ENCODE data around the gene TEX28. TPM values are rescaled to one million over a fixed set of nuclear protein-coding genes. Genes with fewer than 3 reads are reported as not detected.
"Not testable (repeated sequence)": the region's sequence is repeated elsewhere in the genome, so short reads cannot be mapped to it uniquely, and the experiment has no call there.

TEX28 gene
- total RNA-seq, 1 donor from 2014 or later: not detected

GRCh38 chrX:154302998-154303397 is 8.1 kb upstream of the TEX28 start:
- not testable (repeated sequence) for H3K9ac ChIP-seq (ENCODE audit: low read depth in 1 of 3, low read length in 3 of 3); H3K9me3 ChIP-seq (ENCODE audit: control insufficient read depth in 3 of 3, low read length in 3 of 3); H3K4me1 ChIP-seq (ENCODE audit: control insufficient read depth in 3 of 3, insufficient read depth in 3 of 3, low read length in 3 of 3); H3K27ac ChIP-seq (ENCODE audit: low read depth, low read length); H3K36me3 ChIP-seq (ENCODE audit: control insufficient read depth in 3 of 3, insufficient read depth in 3 of 3, low read length in 3 of 3); H3K4me3 ChIP-seq (ENCODE audit: low read length in 3 of 3)
- peaks cover 0 to 12% (median 0%) of the 10 kb centered on the region in 3 donors for H3K27me3 ChIP-seq (ENCODE audit: control insufficient read depth in 3 of 3, insufficient read depth in 3 of 3, low read length in 3 of 3)

GRCh38 chrX:154300816-154301215 is 5.9 kb upstream of the TEX28 start:
- no peak overlapping the region for H3K4me3 ChIP-seq (ENCODE audit: low read length in 3 of 3)
- no peaks in the 10 kb centered on the region for H3K4me1 ChIP-seq (ENCODE audit: control insufficient read depth in 3 of 3, insufficient read depth in 3 of 3, low read length in 3 of 3)
- H3K36me3 ChIP-seq (ENCODE audit: control insufficient read depth in 3 of 3, insufficient read depth in 3 of 3, low read length in 3 of 3): no peaks in the 10 kb centered on the region
- H3K27me3 ChIP-seq (ENCODE audit: control insufficient read depth in 3 of 3, insufficient read depth in 3 of 3, low read length in 3 of 3): peaks cover 0 to 9% (median 0%) of the 10 kb centered on the region in 3 donors
- no peak overlapping the region for H3K27ac ChIP-seq (ENCODE audit: low read depth, low read length)
- H3K9me3 ChIP-seq (ENCODE audit: control insufficient read depth in 3 of 3, low read length in 3 of 3): no peaks in the 10 kb centered on the region
- H3K9ac ChIP-seq (ENCODE audit: low read depth in 1 of 3, low read length in 3 of 3): no peak overlapping the region

- Histone ChIP-seq H3K9ac (ENCODE audit: low read depth in 1 of 3, low read length in 3 of 3) (no peak overlapping the region), H3K9me3 (ENCODE audit: control insufficient read depth in 3 of 3, low read length in 3 of 3) (no peaks in the 10 kb centered on the region), H3K27ac (ENCODE audit: low read depth, low read length) (no peak overlapping the region), H3K4me1 (ENCODE audit: control insufficient read depth in 3 of 3, insufficient read depth in 3 of 3, low read length in 3 of 3) (no peaks in the 10 kb centered on the region), H3K36me3 (ENCODE audit: control insufficient read depth in 3 of 3, insufficient read depth in 3 of 3, low read length in 3 of 3) (no peaks in the 10 kb centered on the region), H3K27me3 (ENCODE audit: control insufficient read depth in 3 of 3, insufficient read depth in 3 of 3, low read length in 3 of 3) (no peaks in the 10 kb centered on the region), H3K4me3 (ENCODE audit: low read length in 3 of 3) (no peak overlapping the region)
Measured at GRCh38 chrX:154298312-154298711, 3.4 kb upstream of the TEX28 start.

GRCh38 chrX:154296731-154297130 is 1.8 kb upstream of the TEX28 start:
- no peaks in the 10 kb centered on the region for H3K4me1 ChIP-seq (ENCODE audit: control insufficient read depth in 3 of 3, insufficient read depth in 3 of 3, low read length in 3 of 3)
- H3K27ac ChIP-seq (ENCODE audit: low read depth, low read length): no peak overlapping the region
- H3K36me3 ChIP-seq (ENCODE audit: control insufficient read depth in 3 of 3, insufficient read depth in 3 of 3, low read length in 3 of 3): no peaks in the 10 kb centered on the region
- H3K4me3 ChIP-seq (ENCODE audit: low read length in 3 of 3): no peak overlapping the region
- H3K9ac ChIP-seq (ENCODE audit: low read depth in 1 of 3, low read length in 3 of 3): no peak overlapping the region
- H3K27me3 ChIP-seq (ENCODE audit: control insufficient read depth in 3 of 3, insufficient read depth in 3 of 3, low read length in 3 of 3): no peaks in the 10 kb centered on the region
- no peaks in the 10 kb centered on the region for H3K9me3 ChIP-seq (ENCODE audit: control insufficient read depth in 3 of 3, low read length in 3 of 3)

GRCh38 chrX:154295664-154296310 is 863 bp upstream of the TEX28 start, which contains the start of gene TKTL1:
TSS of gene TKTL1 (plus strand) at chrX:154295795. CDS start at chrX:154295860, 65 bp downstream.
- Histone ChIP-seq H3K4me1 (ENCODE audit: control insufficient read depth in 3 of 3, insufficient read depth in 3 of 3, low read length in 3 of 3) (no peaks in the 10 kb centered on the region), H3K9me3 (ENCODE audit: control insufficient read depth in 3 of 3, low read length in 3 of 3) (no peaks in the 10 kb centered on the region), H3K9ac (ENCODE audit: low read depth in 1 of 3, low read length in 3 of 3) (no peak within 1 kb of the TSS)

GRCh38 chrX:154286406-154286805 is 8.5 kb downstream of the TEX28 start:
- not testable (repeated sequence) for H3K27me3 ChIP-seq (ENCODE audit: control insufficient read depth in 3 of 3, insufficient read depth in 3 of 3, low read length in 3 of 3); H3K9ac ChIP-seq (ENCODE audit: low read depth in 1 of 3, low read length in 3 of 3); H3K27ac ChIP-seq (ENCODE audit: low read depth, low read length); H3K4me3 ChIP-seq (ENCODE audit: low read length in 3 of 3); H3K36me3 ChIP-seq (ENCODE audit: control insufficient read depth in 3 of 3, insufficient read depth in 3 of 3, low read length in 3 of 3); H3K9me3 ChIP-seq (ENCODE audit: control insufficient read depth in 3 of 3, low read length in 3 of 3); H3K4me1 ChIP-seq (ENCODE audit: control insufficient read depth in 3 of 3, insufficient read depth in 3 of 3, low read length in 3 of 3)

More at GRCh38 chrX:154295664-154296310, 863 bp upstream of the TEX28 start, which contains the start of gene TKTL1:
- H3K4me3 ChIP-seq (ENCODE audit: low read length in 3 of 3): no peak within 1 kb of the TSS
- H3K27ac ChIP-seq (ENCODE audit: low read depth, low read length): no peak within 1 kb of the TSS
- H3K36me3 ChIP-seq (ENCODE audit: control insufficient read depth in 3 of 3, insufficient read depth in 3 of 3, low read length in 3 of 3): no peaks in the 10 kb centered on the region
- H3K27me3 ChIP-seq (ENCODE audit: control insufficient read depth in 3 of 3, insufficient read depth in 3 of 3, low read length in 3 of 3): no peaks in the 10 kb centered on the region

- not testable (repeated sequence) for H3K9me3 ChIP-seq (ENCODE audit: control insufficient read depth in 3 of 3, low read length in 3 of 3); H3K4me3 ChIP-seq (ENCODE audit: low read length in 3 of 3); H3K36me3 ChIP-seq (ENCODE audit: control insufficient read depth in 3 of 3, insufficient read depth in 3 of 3, low read length in 3 of 3); H3K9ac ChIP-seq (ENCODE audit: low read depth in 1 of 3, low read length in 3 of 3); H3K27ac ChIP-seq (ENCODE audit: low read depth, low read length); H3K4me1 ChIP-seq (ENCODE audit: control insufficient read depth in 3 of 3, insufficient read depth in 3 of 3, low read length in 3 of 3); H3K27me3 ChIP-seq (ENCODE audit: control insufficient read depth in 3 of 3, insufficient read depth in 3 of 3, low read length in 3 of 3)
Measured at GRCh38 chrX:154284489-154285338, 10.2 kb downstream of the TEX28 start.

GRCh38 chrX:154269245-154269644 is 25.7 kb downstream of the TEX28 start:
- not testable (repeated sequence) for H3K27ac ChIP-seq (ENCODE audit: low read depth, low read length); H3K27me3 ChIP-seq (ENCODE audit: control insufficient read depth in 3 of 3, insufficient read depth in 3 of 3, low read length in 3 of 3); H3K4me1 ChIP-seq (ENCODE audit: control insufficient read depth in 3 of 3, insufficient read depth in 3 of 3, low read length in 3 of 3); H3K9ac ChIP-seq (ENCODE audit: low read depth in 1 of 3, low read length in 3 of 3); H3K9me3 ChIP-seq (ENCODE audit: control insufficient read depth in 3 of 3, low read length in 3 of 3); H3K4me3 ChIP-seq (ENCODE audit: low read length in 3 of 3); H3K36me3 ChIP-seq (ENCODE audit: control insufficient read depth in 3 of 3, insufficient read depth in 3 of 3, low read length in 3 of 3)

GRCh38 chrX:154263072-154263471 is 31.9 kb downstream of the TEX28 start:
- H3K27ac ChIP-seq (ENCODE audit: low read depth, low read length); H3K36me3 ChIP-seq (ENCODE audit: control insufficient read depth in 3 of 3, insufficient read depth in 3 of 3, low read length in 3 of 3): not testable (repeated sequence)

GRCh38 chrX:154258711-154259110 is 36.2 kb downstream of the TEX28 start:
- not testable (repeated sequence) for H3K9me3 ChIP-seq (ENCODE audit: control insufficient read depth in 3 of 3, low read length in 3 of 3); H3K27me3 ChIP-seq (ENCODE audit: control insufficient read depth in 3 of 3, insufficient read depth in 3 of 3, low read length in 3 of 3); H3K4me1 ChIP-seq (ENCODE audit: control insufficient read depth in 3 of 3, insufficient read depth in 3 of 3, low read length in 3 of 3); H3K36me3 ChIP-seq (ENCODE audit: control insufficient read depth in 3 of 3, insufficient read depth in 3 of 3, low read length in 3 of 3); H3K4me3 ChIP-seq (ENCODE audit: low read length in 3 of 3); H3K27ac ChIP-seq (ENCODE audit: low read depth, low read length); H3K9ac ChIP-seq (ENCODE audit: low read depth in 1 of 3, low read length in 3 of 3)

More at GRCh38 chrX:154263072-154263471, 31.9 kb downstream of the TEX28 start:
- H3K4me3 ChIP-seq (ENCODE audit: low read length in 3 of 3); H3K4me1 ChIP-seq (ENCODE audit: control insufficient read depth in 3 of 3, insufficient read depth in 3 of 3, low read length in 3 of 3); H3K27me3 ChIP-seq (ENCODE audit: control insufficient read depth in 3 of 3, insufficient read depth in 3 of 3, low read length in 3 of 3); H3K9ac ChIP-seq (ENCODE audit: low read depth in 1 of 3, low read length in 3 of 3); H3K9me3 ChIP-seq (ENCODE audit: control insufficient read depth in 3 of 3, low read length in 3 of 3): not testable (repeated sequence)
